Astrocyte (in vitro differentiated cells and primary cell): ENCODE measurements around the gene PTPRN2. TPM values are rescaled to one million over a fixed set of nuclear protein-coding genes. Genes with fewer than 3 reads are reported as not detected.

Experiments used
- DNase-seq: peaks from one replicate; pipeline ENCODE4 v3.0.0-alpha.2; 2010; ENCODE audit warnings: low read depth
- FAIRE-seq: peaks from 2 replicates; lab custom pipeline; 2011; peaks lifted over from hg19 to GRCh38; lab: Jason Lieb, UNC
- H2AFZ ChIP-seq: 2 replicates; pipeline ENCODE4 v1.6.0; 2012; ENCODE audit warnings: low read depth, low read length, inconsistent platforms
- H3K27ac ChIP-seq: 2 replicates; pipeline ENCODE4 v1.5.1; 2011; ENCODE audit warnings: low read depth, low read length, inconsistent platforms
- H3K27me3 ChIP-seq: 2 replicates; pipeline ENCODE4 v1.6.0; 2011; ENCODE audit warnings: low read length, inconsistent platforms; ENCODE audit not compliant: insufficient read depth
- H3K36me3 ChIP-seq: 2 replicates; pipeline ENCODE4 v1.5.1; 2011; ENCODE audit warnings: low read length, inconsistent platforms; ENCODE audit not compliant: insufficient read depth
- H3K4me1 ChIP-seq: 2 replicates; pipeline ENCODE4 v1.5.1; 2011; ENCODE audit warnings: low read length, inconsistent platforms; ENCODE audit not compliant: insufficient read depth
- H3K4me2 ChIP-seq: 2 replicates; pipeline ENCODE4 v1.6.0; 2012; ENCODE audit warnings: low read length, inconsistent platforms
- H3K4me3 ChIP-seq: 2 replicates; pipeline ENCODE4 v1.5.1; 2011; ENCODE audit warnings: low read depth, mild to moderate bottlenecking, low read length, inconsistent platforms; ENCODE audit not compliant: insufficient read depth
- H3K79me2 ChIP-seq: 2 replicates; pipeline ENCODE4 v1.6.0; 2012; ENCODE audit warnings: mild to moderate bottlenecking, low read length, inconsistent platforms; ENCODE audit not compliant: insufficient read depth
- H3K9ac ChIP-seq: 2 replicates; pipeline ENCODE4 v1.6.0; 2012; ENCODE audit warnings: mild to moderate bottlenecking, low read length, inconsistent platforms
- H3K9me3 ChIP-seq: 2 replicates; pipeline ENCODE4 v1.5.1; 2012; ENCODE audit warnings: low read depth, mild to moderate bottlenecking, low read length, inconsistent platforms; ENCODE audit not compliant: insufficient read depth
- H4K20me1 ChIP-seq: 2 replicates; pipeline ENCODE4 v1.6.0; 2012; ENCODE audit warnings: low read length, inconsistent platforms; ENCODE audit not compliant: insufficient read depth
- H3K27ac Mint-ChIP-seq: one replicate; pipeline ENCODE4 v1.8.0; 2021; ENCODE audit warnings: mild to moderate bottlenecking, mixed read lengths; ENCODE audit not compliant: unreplicated experiment
- H3K27me3 Mint-ChIP-seq: one replicate; pipeline ENCODE4 v1.8.0; 2021; ENCODE audit warnings: low read depth, mixed read lengths; ENCODE audit not compliant: unreplicated experiment
- H3K36me3 Mint-ChIP-seq: one replicate; pipeline ENCODE4 v1.8.0; 2021; ENCODE audit warnings: low read depth, mixed read lengths; ENCODE audit not compliant: unreplicated experiment
- H3K4me1 Mint-ChIP-seq: one replicate; pipeline ENCODE4 v1.8.0; 2021; ENCODE audit warnings: low read depth, mixed read lengths; ENCODE audit not compliant: unreplicated experiment
- H3K4me3 Mint-ChIP-seq: one replicate; pipeline ENCODE4 v1.8.0; 2021; ENCODE audit warnings: mild to moderate bottlenecking, moderate library complexity, mixed read lengths; ENCODE audit not compliant: unreplicated experiment
- H3K9me3 Mint-ChIP-seq: one replicate; pipeline ENCODE4 v1.8.0; 2021; ENCODE audit warnings: mild to moderate bottlenecking, mixed read lengths; ENCODE audit not compliant: unreplicated experiment
- EZH2 ChIP-seq: IDR thresholded peaks from 2 replicates; pipeline ENCODE4 v1.6.1; 2012; ENCODE audit warnings: mild to moderate bottlenecking, low read length, inconsistent platforms; ENCODE audit not compliant: insufficient read depth
- total RNA-seq: library from RNA; stranded (reverse); gene quantifications from 2 replicates; pipeline ENCODE4 v1.2.1, GENCODE V29; 2021
- TF ChIP-seq, protein P1 (sequence below): IDR thresholded peaks from 2 replicates; pipeline ENCODE4 v1.5.1; 2011; ENCODE audit warnings: low read depth, mild to moderate bottlenecking, inconsistent platforms, low read length, moderate library complexity; ENCODE audit not compliant: insufficient read depth

PTPRN2 gene
- total RNA-seq, 1 donor from 2014 or later = 0.09 TPM

DNA sequence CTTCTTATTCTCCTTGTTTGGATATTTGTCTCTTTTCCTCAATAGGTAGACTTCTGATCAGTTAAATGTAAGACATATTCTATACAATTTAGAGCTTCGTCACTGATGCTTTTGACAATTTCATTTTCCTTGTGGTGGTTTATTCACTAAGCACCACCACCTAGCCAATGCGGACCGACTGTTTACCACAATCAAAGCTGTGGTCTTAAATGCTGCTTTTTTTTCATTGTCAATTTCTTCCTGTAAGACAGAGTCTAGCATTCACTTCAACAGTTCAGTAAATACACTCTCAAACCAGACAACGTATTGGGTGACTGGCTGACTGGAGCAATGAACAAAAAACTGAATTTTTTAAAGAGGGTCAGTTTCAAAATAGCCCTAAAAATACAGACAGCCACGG, 1011.8 kb downstream of the PTPRN2 start:
- Histone ChIP-seq H3K4me2 (no peak overlapping the region), H3K4me3 (no peak overlapping the region), H3K27me3 (no peaks in the 10 kb centered on the region), H3K79me2 (no peaks in the 10 kb centered on the region), H3K36me3 (no peaks in the 10 kb centered on the region), H2AFZ (no peak overlapping the region), H3K9me3 (no peaks in the 10 kb centered on the region), H3K9ac (no peak overlapping the region), H3K27ac (no peak overlapping the region), H3K4me1 (peaks cover under 1% of the 10 kb centered on the region), H4K20me1 (no peaks in the 10 kb centered on the region)
- H3K4me3 Mint-ChIP-seq = no peak overlapping the region
- H3K27me3 Mint-ChIP-seq = no peaks in the 10 kb centered on the region
- TF ChIP-seq, protein P1, sequence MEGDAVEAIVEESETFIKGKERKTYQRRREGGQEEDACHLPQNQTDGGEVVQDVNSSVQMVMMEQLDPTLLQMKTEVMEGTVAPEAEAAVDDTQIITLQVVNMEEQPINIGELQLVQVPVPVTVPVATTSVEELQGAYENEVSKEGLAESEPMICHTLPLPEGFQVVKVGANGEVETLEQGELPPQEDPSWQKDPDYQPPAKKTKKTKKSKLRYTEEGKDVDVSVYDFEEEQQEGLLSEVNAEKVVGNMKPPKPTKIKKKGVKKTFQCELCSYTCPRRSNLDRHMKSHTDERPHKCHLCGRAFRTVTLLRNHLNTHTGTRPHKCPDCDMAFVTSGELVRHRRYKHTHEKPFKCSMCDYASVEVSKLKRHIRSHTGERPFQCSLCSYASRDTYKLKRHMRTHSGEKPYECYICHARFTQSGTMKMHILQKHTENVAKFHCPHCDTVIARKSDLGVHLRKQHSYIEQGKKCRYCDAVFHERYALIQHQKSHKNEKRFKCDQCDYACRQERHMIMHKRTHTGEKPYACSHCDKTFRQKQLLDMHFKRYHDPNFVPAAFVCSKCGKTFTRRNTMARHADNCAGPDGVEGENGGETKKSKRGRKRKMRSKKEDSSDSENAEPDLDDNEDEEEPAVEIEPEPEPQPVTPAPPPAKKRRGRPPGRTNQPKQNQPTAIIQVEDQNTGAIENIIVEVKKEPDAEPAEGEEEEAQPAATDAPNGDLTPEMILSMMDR = no peak
- TF ChIP-seq EZH2 = no peak
- H3K9me3 Mint-ChIP-seq = peaks cover 21% of the 10 kb centered on the region
- no peaks in the 10 kb centered on the region for H3K4me1 Mint-ChIP-seq
- no peak for DNase-seq
- FAIRE-seq = no peak
- no peak overlapping the region for H3K27ac Mint-ChIP-seq
- no peaks in the 10 kb centered on the region for H3K36me3 Mint-ChIP-seq

DNA sequence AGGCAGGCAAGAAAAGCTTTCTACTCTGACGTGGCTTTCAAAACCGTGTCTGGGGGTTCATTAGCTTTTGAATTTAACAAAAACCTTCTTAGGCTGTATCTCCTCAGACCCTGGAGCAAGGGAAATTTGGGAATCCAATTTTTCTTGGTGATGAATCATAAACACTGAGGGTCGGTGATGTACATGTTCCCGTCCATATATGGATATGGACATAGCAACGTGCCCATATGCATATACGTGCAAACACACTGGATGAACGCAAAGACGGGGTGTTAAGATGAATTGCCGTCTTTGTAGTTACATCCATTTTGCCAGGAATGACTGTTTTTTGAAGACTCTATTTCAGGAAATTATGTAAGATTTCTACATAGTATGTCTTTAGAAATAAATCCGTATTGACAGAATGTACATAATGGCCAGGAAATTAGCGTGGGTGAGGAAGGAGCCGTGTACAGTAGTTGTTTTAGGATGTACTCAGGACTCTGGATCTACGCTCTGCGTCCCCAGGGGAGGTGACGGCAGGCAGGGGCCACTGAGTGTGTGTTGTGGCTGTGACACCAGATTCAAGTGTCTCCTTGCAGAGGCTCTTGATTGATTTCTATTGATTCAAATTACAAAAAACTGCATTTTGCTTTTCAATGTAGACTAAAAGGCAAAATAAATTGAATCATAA, 1012.6 kb downstream of the PTPRN2 start:
- H3K4me1 ChIP-seq = peaks cover 6% of the 10 kb centered on the region
- no peaks in the 10 kb centered on the region for H3K79me2 ChIP-seq
- H3K36me3 Mint-ChIP-seq = no peaks in the 10 kb centered on the region
- H3K27ac ChIP-seq = no peak overlapping the region
- no peaks in the 10 kb centered on the region for H3K27me3 Mint-ChIP-seq
- TF ChIP-seq, protein P1 = no peak
- no peak for TF ChIP-seq EZH2
- no peaks in the 10 kb centered on the region for H3K36me3 ChIP-seq
- no peaks in the 10 kb centered on the region for H3K4me1 Mint-ChIP-seq
- H3K4me3 ChIP-seq = no peak overlapping the region
- no peaks in the 10 kb centered on the region for H4K20me1 ChIP-seq
- no peak overlapping the region for H3K4me3 Mint-ChIP-seq
- no peaks in the 10 kb centered on the region for H3K27me3 ChIP-seq
- H3K9me3 ChIP-seq = no peaks in the 10 kb centered on the region
- no peak for FAIRE-seq
- H3K9me3 Mint-ChIP-seq = peaks cover 23% of the 10 kb centered on the region
- no peak overlapping the region for H3K4me2 ChIP-seq
- DNase-seq = no peak
- no peak overlapping the region for H2AFZ ChIP-seq
- no peak overlapping the region for H3K9ac ChIP-seq
- no peak overlapping the region for H3K27ac Mint-ChIP-seq

DNA sequence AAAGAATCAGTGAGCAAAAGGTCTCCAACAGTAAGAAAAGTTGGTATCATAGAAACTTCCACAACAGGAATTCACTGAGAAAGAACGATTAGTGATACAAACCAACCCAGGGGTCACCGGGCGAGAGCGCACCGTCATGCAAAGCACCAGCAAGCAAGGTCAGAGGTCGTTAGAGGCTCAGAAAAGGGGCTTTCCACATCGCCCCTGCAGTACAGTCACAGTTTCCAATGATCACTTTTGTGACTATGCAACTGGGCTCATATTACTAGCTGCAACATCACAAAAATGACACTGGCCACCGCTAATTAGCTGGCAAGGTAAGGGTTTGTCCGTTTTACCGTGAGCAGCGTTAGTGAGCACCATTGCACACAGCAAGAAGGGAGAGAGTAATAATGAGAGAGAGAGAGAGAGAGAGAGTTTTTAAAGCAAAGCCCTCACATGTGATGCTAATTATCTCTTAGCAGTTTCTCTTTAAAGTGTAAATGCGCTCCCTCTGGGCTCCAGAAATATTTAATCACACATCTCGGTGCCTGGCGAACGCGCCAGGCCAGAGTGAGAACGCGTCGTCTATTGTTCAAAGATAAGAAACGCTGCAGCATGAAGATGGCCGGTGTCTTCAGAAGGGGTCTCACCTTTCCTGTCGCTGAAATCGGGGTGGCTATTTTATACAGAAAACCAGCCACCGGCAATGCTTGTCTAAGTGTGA, 1013.4 kb downstream of the PTPRN2 start:
- Histone ChIP-seq H3K36me3 (no peaks in the 10 kb centered on the region), H3K4me1 (peaks cover 13% of the 10 kb centered on the region), H3K9ac (no peak overlapping the region), H3K27me3 (no peaks in the 10 kb centered on the region), H3K27ac (no peak overlapping the region), H2AFZ (no peak overlapping the region), H3K4me3 (no peak overlapping the region), H3K9me3 (no peaks in the 10 kb centered on the region), H4K20me1 (no peaks in the 10 kb centered on the region), H3K79me2 (no peaks in the 10 kb centered on the region), H3K4me2 (no peak overlapping the region)
- no peak overlapping the region for H3K4me3 Mint-ChIP-seq
- no peak overlapping the region for H3K27ac Mint-ChIP-seq
- peaks cover 23% of the 10 kb centered on the region for H3K9me3 Mint-ChIP-seq
- H3K4me1 Mint-ChIP-seq = no peaks in the 10 kb centered on the region
- FAIRE-seq = no peak
- H3K27me3 Mint-ChIP-seq = no peaks in the 10 kb centered on the region
- DNase-seq = no peak
- TF ChIP-seq, protein P1 = no peak
- no peak for TF ChIP-seq EZH2
- no peaks in the 10 kb centered on the region for H3K36me3 Mint-ChIP-seq
